GM21737 (cell line): Measurements from ENCODE around the gene KLRF1.

ENCODE experiments used
- ATAC-seq: cut with Tn5 transposase; IDR thresholded peaks from one replicate; pipeline ENCODE4 v1.9.1; 2021; ENCODE audit warnings: mild to moderate bottlenecking, moderate library complexity; ENCODE audit not compliant: unreplicated experiment

Gene KLRF1

DNA sequence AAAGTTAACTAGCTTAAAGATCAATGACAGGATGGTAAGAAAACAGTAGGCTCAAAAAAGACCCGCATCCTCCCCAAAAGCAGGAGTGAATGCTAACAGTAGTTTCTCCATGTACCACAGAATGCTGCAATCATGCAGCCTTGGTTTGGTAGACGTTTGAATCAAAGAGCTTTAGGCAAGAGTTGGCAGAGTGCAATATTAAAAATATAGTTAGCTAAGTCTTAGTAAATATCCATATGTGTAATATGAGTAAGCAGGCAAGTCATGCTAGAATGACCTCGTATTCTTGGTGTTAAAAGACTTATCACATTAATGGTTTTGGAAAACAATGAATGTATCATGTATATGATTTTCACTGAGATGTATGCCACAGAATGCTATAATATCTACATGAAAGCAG is 18.8 kb upstream of the KLRF1 start:
- no peak for ATAC-seq

- ATAC-seq = no peak
Measured at GRCh38 chr12:9809338-9809737, 17.9 kb upstream of the KLRF1 start.

- no peak for ATAC-seq
Measured at GRCh38 chr12:9809866-9810265, 17.4 kb upstream of the KLRF1 start.

- no peak for ATAC-seq
Measured at GRCh38 chr12:9810671-9811070, 16.6 kb upstream of the KLRF1 start.

- ATAC-seq = no peak
Measured at GRCh38 chr12:9811621-9812020, 15.7 kb upstream of the KLRF1 start.

DNA sequence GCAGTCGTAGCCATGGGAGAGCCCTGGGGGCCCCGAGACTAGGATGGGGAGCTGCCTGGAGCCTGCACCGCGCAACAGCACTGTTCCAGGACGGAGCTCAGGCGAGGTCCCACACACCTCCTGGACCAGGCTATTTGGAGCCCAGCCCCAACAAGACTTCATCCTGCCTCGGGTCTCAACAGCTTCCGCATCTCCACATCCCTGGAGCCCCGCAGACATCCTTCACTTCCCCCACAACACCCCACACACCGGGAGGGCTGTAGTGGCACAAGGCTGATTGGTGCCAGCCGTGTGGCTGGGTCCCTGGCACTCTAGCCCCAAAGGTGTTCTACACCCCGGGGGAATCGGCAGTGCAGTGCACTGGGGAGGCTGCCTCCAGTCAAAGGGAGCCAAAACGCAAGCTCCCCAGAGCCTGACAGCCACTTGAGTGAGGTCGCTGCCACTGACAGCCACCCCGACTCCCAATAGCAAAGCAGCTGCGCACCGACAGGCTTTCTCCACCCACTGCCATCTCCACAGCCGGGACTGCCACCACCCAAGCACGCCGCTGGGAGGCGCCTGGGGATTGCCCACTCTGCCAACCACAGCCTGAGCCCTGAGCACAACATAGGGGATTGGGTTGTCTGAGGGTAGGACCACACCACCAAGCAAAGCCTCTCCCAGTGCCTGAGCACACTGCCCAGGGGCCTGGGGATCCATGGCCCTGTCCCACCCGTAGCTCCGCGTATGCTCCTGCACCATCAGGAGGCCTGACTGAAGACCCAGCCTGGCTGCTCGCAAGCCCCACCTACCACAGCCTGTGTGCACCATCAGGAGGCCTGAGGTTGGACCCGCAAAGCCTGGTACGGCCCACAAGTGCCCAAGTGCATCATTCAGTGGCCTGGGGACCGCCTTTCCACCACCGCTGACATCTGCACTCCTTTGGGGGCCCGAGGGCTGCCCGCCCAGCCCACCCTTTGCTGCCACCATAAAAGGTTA is 13.2 kb upstream of the KLRF1 start:
- peak; percentile 81 for ATAC-seq

GRCh38 chr12:9820281-9820930 is 6.9 kb upstream of the KLRF1 start:
- no peak for ATAC-seq

DNA sequence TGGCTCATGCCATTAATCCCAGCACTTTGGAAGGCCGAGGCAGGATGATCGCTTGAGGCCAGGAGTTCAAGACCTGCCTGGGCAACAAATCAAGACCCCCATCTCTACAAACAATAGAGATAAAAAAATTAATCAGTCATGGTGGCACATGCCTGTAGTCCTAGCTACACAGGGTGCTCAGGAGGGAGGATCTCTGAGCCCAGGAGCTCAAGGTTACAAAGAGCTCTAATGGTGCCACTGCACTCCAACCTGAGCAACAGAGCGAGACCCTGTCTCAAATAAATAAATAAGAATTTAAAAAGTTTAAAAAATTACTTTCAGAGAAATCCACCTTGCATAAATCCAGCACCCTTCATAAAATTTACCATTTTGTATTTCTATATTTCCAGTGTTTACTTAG is 2.2 kb downstream of the KLRF1 start:
- no peak for ATAC-seq

- no peak for ATAC-seq
Measured at GRCh38 chr12:9829982-9830381, 2.7 kb downstream of the KLRF1 start.

GRCh38 chr12:9831720-9832119 is 4.4 kb downstream of the KLRF1 start:
- ATAC-seq = no peak

DNA sequence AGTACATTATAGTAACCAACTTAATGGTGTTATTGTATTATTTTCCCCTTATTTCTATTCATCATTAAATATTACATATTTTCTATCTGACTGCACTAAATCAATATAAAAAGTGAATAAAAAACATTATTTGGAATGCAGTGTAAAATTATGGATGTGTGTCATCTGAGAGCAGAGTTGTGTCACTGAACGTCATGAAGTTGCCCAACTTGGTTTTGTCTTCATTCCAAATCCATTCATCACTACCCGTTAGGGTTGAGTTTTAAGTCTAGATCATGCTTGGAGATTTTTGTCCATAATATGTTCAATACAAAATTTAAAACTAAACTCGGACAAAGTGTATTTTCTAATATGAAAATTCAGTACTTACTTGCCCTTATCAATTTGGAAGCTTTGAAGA is 16.1 kb downstream of the KLRF1 start:
- no peak for ATAC-seq

DNA sequence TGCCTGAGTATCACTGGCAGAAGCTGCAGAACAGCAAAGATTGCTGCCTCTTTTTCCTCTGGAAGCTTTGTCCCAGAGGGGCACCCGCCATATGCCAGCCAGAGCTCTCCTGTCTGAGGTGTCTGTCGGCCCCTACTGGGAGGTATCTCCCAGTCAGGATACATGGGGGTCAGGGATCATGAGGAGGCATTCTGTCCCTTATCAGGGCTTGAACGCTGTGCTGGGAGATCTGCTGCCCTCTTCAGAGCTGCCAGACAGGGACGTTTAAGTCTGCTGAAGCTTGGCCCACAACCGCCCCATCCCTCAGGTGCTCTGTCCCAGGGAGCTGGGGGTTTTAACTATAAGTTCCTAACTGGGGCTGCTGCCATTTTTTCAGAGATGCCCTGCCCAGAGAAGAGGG is 21.6 kb downstream of the KLRF1 start:
- ATAC-seq = no peak

- ATAC-seq = no peak
Measured at GRCh38 chr12:9851050-9851449, 23.8 kb downstream of the KLRF1 start.

DNA sequence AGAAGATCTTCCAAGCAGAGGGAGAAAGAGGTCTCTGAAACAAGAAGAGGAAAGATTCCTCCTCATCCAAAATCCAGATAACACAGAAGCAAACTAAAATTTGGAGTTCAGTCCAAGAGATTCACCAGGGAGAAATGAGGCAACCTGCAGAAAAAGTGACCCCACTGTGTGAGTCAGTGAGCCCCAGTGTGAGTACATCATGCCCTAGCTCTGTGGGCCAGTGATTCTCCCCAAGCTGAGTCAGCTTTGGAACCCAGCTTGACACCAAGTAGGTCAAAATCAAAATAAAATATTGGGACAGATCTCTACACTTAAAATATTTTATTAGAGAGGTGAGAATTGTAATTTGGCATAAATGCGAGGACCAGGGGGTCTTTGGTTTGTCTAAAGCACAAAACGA is 24.6 kb downstream of the KLRF1 start:
- ATAC-seq = no peak

DNA sequence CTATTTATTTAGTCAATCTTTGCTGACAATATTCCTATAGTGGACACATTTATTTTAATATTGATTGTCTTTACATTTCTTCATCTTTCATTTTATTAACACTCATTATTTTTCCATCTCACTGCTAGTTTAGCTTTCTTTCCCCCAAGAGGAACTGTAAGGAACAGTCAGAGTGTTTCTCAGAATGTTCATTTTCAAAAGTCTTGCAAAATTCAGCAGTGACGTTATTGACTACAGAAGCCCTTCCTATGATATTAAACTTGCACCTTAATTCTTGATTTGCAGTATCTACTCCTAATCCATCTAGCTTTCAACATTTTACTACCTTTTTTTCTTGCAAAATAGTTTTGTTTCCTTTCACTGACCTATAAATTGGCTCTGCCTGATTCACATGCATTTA is 28.9 kb downstream of the KLRF1 start:
- no peak for ATAC-seq

DNA sequence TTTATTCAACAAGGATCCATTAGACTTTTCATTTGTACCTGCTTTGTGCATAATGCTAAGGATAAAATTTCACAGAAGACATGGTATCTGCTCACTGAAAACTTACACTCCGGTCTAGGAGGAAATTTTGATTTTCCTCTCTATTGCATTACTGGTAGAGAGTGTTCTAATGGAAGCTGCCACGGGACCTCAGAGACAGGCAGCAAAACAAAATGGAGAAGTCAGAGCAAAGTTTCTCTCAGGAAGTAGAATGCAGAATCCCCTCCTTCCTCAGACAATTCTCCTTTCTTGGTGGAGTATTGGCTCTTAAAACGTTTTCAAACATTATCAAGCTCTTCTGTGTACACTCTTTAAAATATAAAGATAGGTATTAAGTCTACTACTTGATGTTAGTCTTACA is 29.6 kb downstream of the KLRF1 start:
- ATAC-seq = no peak

- no peak for ATAC-seq
Measured at GRCh38 chr12:9858135-9858534, 30.9 kb downstream of the KLRF1 start.

- no peak for ATAC-seq
Measured at GRCh38 chr12:9864913-9865675, 37.8 kb downstream of the KLRF1 start.

GRCh38 chr12:9866860-9867269 is 39.6 kb downstream of the KLRF1 start:
- ATAC-seq = no peak

GRCh38 chr12:9867531-9867930 is 40.2 kb downstream of the KLRF1 start:
- ATAC-seq = no peak

GRCh38 chr12:9868311-9868801 is 41.1 kb downstream of the KLRF1 start:
- no peak for ATAC-seq
